Esophagus muscularis mucosa (tissue), 4 donors: Measurements from ENCODE around the gene ANKRD53.

Experiments
- CTCF ChIP-seq, 3 experiments: fragments of 200-600 bp in 2 of 3; fragments of 450-650 bp in 1 of 3; sonication (generic) in 2 of 3; IDR thresholded peaks; one replicate each; pipeline ENCODE4 v1.5.1; 2017 to 2019; ENCODE audit warnings: antibody characterized with exemption in 3 of 3, mild to moderate bottlenecking in 2 of 3, moderate library complexity in 1 of 3
- EP300 ChIP-seq: sonication (generic); formaldehyde crosslinking; IDR thresholded peaks from one replicate; pipeline ENCODE4 v1.6.1; 2017; ENCODE audit warnings: antibody characterized with exemption
- POLR2AphosphoS5 ChIP-seq, 2 donors: sonication (generic); formaldehyde crosslinking; IDR thresholded peaks; one replicate each; pipeline ENCODE4 v1.6.1; 2017; ENCODE audit warnings: antibody characterized with exemption in 2 of 2

GRCh38 chr2:70943205-70943871 lies 35.1 kb upstream of the ANKRD53 start:
- TF ChIP-seq POLR2AphosphoS5 (IDR thresholded peaks at IDR 0.05), result no peak
- no peak for TF ChIP-seq CTCF (IDR thresholded peaks at IDR 0.05)
- no peak for TF ChIP-seq EP300
